ENCODE results near the gene CLCN5. TPM values are rescaled to one million over a fixed set of nuclear protein-coding genes. Genes with fewer than 3 reads are reported as not detected.
A peak's percentile ranks its signal among the peaks of the same experiment; 100 is the strongest.

CLCN5 gene
- total RNA-seq, 1 experiment from 2014 or later = 4.9 TPM

GRCh38 chrX:50099331-50099730 lies 176.9 kb downstream of the CLCN5 start:
- H3K9me3 Mint-ChIP-seq (ENCODE audit: unreplicated experiment) = no peaks in the 10 kb centered on the region
- no peak overlapping the region for H3K27ac Mint-ChIP-seq (ENCODE audit: low read depth, unreplicated experiment)
- no peak overlapping the region for H3K4me3 Mint-ChIP-seq (ENCODE audit: unreplicated experiment)
- ChIA-PET POLR2A (interaction anchor here (0.5 kb wide), 1 partner anchor 18 kb away, joined by 3 read pairs; no protein-coding TSS in a partner anchor), CTCF (interaction anchor here (0.6 to 4.7 kb wide), 9 partner anchors 10 to 1337 kb away, joined by 3 to 36 read pairs (median 3); no protein-coding TSS in a partner anchor)
- H3K4me1 Mint-ChIP-seq (ENCODE audit: insufficient read depth, unreplicated experiment) = no peaks in the 10 kb centered on the region
- H3K36me3 Mint-ChIP-seq (ENCODE audit: insufficient read depth, unreplicated experiment) = no peaks in the 10 kb centered on the region
- BruUV-seq (replicated peaks) = no TSS peak
- DNase-seq (ENCODE audit: unreplicated experiment) = no peak
- H3K27me3 Mint-ChIP-seq (ENCODE audit: insufficient read depth, unreplicated experiment) = peaks cover 47% of the 10 kb centered on the region
- intact Hi-C loops (cut with micrococcal nuclease) = no loop called here
- no peak for TF ChIP-seq CTCF (IDR thresholded peaks at IDR 0.05; ENCODE audit: unreplicated experiment)

GRCh38 chrX:50100188-50100587 lies 177.8 kb downstream of the CLCN5 start:
- CTCF ChIA-PET = interaction anchor here (0.5 to 4.7 kb wide), 13 partner anchors 9 to 582 kb away, joined by 3 to 36 read pairs (median 4); partner anchors contain the start of gene CCNB3

GRCh38 chrX:50103176-50103575 lies 180.8 kb downstream of the CLCN5 start:
- Mint-ChIP-seq H3K27me3 (ENCODE audit: insufficient read depth, unreplicated experiment) (peaks cover 43% of the 10 kb centered on the region), H3K9me3 (ENCODE audit: unreplicated experiment) (no peaks in the 10 kb centered on the region), H3K4me1 (ENCODE audit: insufficient read depth, unreplicated experiment) (no peaks in the 10 kb centered on the region), H3K36me3 (ENCODE audit: insufficient read depth, unreplicated experiment) (no peaks in the 10 kb centered on the region), H3K4me3 (ENCODE audit: unreplicated experiment) (no peak overlapping the region), H3K27ac (ENCODE audit: low read depth, unreplicated experiment) (no peak overlapping the region)
- DNase-seq (ENCODE audit: unreplicated experiment) = no peak
- ChIA-PET CTCF (no interaction called here), POLR2A (no interaction called here)
- BruUV-seq (replicated peaks) = no TSS peak
- no peak for TF ChIP-seq CTCF (IDR thresholded peaks at IDR 0.05; ENCODE audit: unreplicated experiment)
- intact Hi-C loops (cut with micrococcal nuclease) = no loop called here

More at GRCh38 chrX:50100188-50100587, 177.8 kb downstream of the CLCN5 start:
- H3K36me3 Mint-ChIP-seq (ENCODE audit: insufficient read depth, unreplicated experiment) = no peaks in the 10 kb centered on the region
- peaks cover 56% of the 10 kb centered on the region for H3K27me3 Mint-ChIP-seq (ENCODE audit: insufficient read depth, unreplicated experiment)
- no peaks in the 10 kb centered on the region for H3K9me3 Mint-ChIP-seq (ENCODE audit: unreplicated experiment)
- TF ChIP-seq CTCF (IDR thresholded peaks at IDR 0.05; ENCODE audit: unreplicated experiment) = peak; percentile 13
- no peak overlapping the region for H3K4me3 Mint-ChIP-seq (ENCODE audit: unreplicated experiment)
- POLR2A ChIA-PET = no interaction called here
- H3K27ac Mint-ChIP-seq (ENCODE audit: low read depth, unreplicated experiment) = no peak overlapping the region
- intact Hi-C loops (cut with micrococcal nuclease) = loop anchor here (1.0 kb wide), 2 partner anchors 104 to 480 kb away; partner anchors contain the start of gene CCNB3
- BruUV-seq (replicated peaks) = no TSS peak
- H3K4me1 Mint-ChIP-seq (ENCODE audit: insufficient read depth, unreplicated experiment) = no peaks in the 10 kb centered on the region
- DNase-seq (ENCODE audit: unreplicated experiment) = peak; percentile 8

GRCh38 chrX:50103866-50104566 lies 181.6 kb downstream of the CLCN5 start:
- intact Hi-C loops (cut with micrococcal nuclease) = no loop called here
- Mint-ChIP-seq H3K36me3 (ENCODE audit: insufficient read depth, unreplicated experiment) (no peaks in the 10 kb centered on the region), H3K9me3 (ENCODE audit: unreplicated experiment) (no peaks in the 10 kb centered on the region), H3K4me1 (ENCODE audit: insufficient read depth, unreplicated experiment) (no peaks in the 10 kb centered on the region), H3K27ac (ENCODE audit: low read depth, unreplicated experiment) (no peak overlapping the region), H3K27me3 (ENCODE audit: insufficient read depth, unreplicated experiment) (peaks cover 46% of the 10 kb centered on the region), H3K4me3 (ENCODE audit: unreplicated experiment) (no peak overlapping the region)
- no peak for TF ChIP-seq CTCF (IDR thresholded peaks at IDR 0.05; ENCODE audit: unreplicated experiment)
- DNase-seq (ENCODE audit: unreplicated experiment) = no peak
- BruUV-seq (replicated peaks) = no TSS peak
- ChIA-PET POLR2A (no interaction called here), CTCF (interaction anchor here (0.6 kb wide), 1 partner anchor 1063 kb away, joined by 3 read pairs; no protein-coding TSS in a partner anchor)

Measured in MCF 10A (cell line).